C1 segment of cervical spinal cord (tissue), 14 donors: ENCODE measurements around the gene SGPP2.
A peak's percentile ranks its signal among the peaks of the same experiment; 100 is the strongest.

Source experiments
- DNase-seq, 14 donors: peaks; one replicate each; lab custom pipeline; 2025; lab: John Stamatoyannopoulos, UW

Gene SGPP2

DNA sequence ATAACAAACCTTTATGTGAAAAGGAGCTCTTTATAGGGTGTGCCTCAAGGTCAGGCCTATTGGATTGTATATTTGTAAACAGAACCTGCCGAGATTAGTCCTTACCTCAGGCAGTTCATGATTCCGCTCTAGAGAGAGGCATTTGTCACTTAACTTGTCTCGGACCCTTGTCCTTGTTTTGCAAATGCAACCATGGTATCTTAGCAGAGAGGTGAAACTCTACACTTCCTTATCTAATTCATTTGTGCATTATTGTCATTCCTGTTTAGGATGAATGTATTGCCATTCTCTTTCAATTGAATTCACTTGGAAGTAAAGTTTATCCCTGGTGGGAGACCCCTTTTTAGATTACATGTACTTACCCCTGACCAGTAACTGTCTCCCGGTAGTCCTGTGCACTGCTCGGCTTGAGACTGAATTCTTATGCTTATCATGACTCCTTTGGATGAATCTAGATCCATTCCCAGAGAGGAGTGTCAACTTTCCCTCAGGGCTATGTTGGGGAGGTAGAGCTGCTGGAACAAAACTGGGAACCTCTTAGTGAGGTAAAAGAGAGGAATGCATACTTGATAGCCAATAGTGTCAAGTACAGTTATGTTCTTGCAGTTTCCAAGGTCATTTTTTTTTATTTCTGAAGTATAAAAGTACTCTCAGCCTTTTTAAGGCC is 46.6 kb downstream of the SGPP2 start:
- no peak for DNase-seq

DNA sequence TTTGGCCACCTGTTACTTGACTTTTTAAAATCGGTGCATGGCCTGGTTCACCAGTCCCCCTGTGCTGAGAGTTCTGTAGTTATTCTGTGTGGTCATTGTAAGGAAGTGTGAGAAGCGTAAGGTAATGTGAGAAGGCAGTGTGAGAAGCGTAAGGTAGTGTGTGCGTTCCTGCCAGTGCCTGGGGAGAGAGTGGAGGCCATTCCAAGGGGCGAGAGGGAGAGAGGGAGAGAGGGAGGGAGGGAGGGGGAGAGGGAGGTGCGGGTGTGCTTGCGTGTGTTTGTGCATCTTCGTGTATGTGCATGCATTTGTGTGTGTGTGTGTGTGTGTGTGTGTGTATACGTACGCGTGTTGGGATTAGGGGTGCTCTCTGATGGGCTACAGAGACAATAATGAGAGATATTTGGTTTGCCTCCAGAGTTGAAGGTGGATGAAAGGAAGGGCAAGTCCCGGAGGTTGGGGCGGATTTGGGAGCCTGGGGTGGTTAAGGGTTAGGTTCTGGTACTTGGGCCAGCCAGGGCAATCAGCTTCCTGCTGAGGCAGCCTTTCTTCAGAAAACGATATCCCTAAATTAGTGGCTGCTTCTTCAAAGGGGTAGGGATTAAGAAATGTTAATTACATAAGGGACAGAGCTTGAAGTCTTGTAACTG is 53.7 kb downstream of the SGPP2 start:
- DNase-seq, result no peak

DNA sequence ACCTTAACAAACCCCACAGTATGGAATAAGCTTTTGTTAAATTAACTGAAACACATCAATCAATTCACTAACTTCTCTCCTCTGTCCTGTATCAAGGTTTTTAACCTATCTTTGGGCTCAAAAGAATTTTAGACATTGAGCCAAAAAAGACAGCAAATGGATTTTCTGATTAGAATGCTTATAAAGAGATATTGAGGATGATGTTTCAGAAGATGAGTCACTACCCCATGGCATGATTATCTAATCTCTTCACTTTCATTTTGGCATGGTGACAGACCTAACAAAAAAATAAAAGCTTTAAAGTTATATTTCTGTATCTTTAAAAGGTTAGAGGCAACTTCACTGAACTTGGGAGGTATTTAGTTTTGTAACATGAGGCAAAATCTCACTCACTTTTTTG is 55.5 kb downstream of the SGPP2 start:
- DNase-seq, result no peak

DNA sequence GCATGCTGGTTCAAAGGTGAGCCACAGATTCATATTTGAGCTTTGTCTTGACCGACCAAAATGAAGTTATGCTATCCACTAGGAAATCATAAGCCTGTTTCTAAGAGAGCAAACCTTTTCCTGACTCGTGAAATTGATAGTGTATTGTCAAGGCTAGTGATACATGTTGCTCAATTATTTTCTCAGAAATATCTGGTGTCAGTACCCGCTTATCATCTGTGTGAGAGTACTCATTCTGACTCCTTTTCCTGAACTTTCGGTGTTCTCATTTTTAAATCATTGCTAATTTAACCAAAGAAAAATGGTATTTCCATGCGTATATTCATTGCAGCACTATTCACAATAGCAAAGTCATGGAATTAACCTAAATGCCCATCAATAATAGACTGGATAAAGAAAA is 56.2 kb downstream of the SGPP2 start:
- no peak for DNase-seq

DNA sequence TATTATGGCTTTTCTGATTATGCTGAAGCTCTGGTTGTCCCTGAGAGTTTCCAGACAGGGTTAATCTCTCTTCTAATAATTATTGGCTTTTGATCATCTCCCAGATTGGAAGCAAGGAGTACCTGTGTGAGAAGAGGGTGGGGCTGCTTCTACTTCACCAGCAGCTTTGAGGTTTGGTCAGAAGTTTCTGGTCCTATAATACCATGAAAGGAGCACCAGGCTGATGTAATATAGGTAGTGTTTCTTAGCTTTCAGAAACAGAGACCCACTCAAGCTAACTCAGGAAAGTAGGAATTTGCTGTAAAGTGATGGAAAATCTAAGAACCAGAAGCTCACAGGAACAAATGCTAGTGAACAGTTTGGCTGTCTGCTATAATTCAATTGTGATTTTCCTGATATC is 57.6 kb downstream of the SGPP2 start:
- DNase-seq, result no peak

DNA sequence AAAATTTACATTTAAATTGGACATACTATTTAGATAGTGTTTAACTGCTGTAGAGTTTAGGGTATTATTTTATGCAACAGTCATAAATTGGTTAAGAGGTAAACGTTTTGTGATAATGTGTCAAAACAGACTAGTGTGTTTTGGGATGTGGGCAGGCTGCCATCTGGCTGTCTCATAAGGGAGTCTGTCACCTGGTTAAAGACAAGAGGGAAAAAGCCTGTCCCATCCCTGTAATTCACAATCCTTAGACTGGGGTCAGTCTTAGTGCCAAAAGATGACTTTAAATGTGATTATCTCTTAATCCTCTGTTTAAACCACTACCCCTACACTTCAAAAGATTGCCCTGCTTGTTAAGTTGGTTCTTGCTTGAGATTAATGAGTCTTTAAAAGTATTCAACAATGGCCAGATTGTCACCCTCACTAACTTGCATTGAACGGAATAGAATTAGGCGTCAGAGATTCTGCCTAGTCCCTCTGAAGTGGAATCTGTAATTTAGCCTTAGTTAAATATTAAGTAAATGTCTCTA is 59.2 kb downstream of the SGPP2 start:
- DNase-seq, result peak in 1 of 14 donors; percentile 16

DNA sequence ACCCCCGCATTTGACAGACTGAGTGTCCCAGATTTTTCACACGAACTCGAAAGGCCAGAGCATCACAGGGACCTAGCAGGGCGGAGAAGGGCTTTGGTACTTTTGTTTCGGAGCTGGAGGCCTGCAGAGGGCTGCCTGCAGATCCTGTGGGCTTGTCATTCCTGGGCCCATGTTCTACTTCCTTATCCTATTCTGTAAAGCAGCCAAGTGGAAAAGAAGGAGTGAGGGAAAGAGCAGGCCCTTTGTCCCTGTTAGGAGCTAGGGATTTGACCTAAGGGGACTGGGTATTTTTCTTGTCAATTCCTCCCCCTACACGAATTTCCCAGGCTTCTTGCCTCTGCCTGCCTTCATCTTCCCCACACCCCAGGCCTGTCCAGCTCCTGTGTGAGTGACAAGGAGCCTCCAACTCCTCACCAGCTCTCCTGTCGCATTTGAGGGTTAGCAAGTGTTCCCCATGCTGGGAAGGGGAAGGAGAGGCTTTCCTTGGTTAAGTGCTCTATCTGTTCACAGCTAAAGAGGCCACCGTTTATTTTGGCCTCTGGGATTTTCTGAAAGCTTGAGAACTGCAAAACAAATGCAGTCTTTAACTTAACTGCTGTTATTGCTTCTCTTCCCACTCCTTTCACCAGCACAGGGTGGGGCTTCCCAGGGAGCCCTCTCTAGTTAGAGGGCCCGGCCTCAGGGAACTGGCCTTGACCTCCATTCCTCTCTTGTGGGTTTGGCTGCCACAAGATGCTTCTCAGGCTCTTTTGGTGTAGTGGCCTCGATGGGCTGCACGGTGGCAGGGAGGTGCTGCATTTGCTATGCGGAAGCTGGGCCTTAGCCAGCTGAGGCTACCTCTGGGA is 61.2 kb downstream of the SGPP2 start:
- DNase-seq, result no peak

DNA sequence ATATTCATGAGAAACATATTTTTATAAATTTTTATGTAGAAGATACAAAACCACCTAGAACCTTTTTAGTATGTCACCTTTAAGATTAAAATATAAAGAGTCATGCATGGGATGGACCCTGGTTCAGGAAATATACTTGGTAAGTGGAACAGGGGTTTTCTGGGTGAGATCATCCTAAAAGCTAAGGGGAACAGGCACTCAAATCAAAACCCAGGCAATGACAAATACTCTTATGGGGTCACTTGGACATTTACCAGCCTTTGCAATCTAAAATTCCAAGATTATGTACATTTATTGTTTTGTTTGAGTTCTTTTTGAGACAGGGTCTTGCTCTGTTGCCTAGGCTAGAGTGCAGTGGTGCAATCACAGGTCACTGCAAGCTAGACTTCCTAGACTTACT is 65.8 kb downstream of the SGPP2 start:
- no peak for DNase-seq

DNA sequence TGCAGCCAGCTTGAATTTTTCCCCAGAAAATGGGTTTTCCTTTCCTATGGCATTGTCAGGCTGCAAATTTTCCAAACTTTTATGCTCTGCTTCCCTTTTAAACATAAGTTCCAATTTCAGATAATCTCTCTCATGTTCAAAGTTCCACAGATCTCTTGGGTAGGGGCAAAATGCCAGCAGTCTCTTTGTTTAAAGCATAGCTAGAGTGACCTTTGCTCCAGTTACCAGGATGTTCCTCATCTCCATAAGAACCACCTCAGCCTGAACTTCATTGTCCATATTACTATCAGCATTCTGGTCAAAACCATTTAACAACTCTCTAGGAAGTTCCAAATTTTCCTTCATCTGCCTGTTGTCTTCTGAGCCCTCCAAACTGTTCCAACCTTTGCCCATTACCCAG is 68.3 kb downstream of the SGPP2 start:
- DNase-seq, result no peak

DNA sequence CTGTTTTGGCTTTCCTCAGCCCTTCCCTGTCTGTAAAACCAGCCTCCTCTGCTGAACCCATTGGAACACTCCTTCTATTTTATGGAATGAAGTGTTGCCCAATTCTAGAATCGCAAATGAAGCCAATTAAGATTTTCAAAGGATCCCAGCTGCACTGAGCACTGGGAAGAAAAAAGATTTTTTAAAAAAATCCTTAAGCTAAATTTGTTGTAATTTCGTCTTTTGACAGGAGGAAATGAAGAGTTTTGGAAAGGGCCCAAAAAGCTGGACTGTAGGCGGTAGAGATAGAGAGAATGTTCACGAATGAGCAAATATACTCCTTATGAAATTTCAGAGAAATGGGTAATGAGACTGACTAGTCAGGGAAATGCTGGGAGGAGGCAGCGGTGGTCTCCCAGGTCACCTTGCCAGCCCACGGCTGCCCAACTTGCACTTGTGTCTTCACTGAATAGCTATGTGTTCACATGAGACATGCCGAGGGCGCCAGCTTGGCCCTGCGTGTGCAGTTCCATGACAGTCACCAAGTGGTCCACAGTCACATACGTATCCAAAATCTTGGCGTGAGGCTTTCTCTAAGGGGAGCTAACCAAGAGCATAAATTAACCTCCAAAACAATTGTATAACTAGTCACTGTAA is 69.9 kb downstream of the SGPP2 start:
- no peak for DNase-seq

DNA sequence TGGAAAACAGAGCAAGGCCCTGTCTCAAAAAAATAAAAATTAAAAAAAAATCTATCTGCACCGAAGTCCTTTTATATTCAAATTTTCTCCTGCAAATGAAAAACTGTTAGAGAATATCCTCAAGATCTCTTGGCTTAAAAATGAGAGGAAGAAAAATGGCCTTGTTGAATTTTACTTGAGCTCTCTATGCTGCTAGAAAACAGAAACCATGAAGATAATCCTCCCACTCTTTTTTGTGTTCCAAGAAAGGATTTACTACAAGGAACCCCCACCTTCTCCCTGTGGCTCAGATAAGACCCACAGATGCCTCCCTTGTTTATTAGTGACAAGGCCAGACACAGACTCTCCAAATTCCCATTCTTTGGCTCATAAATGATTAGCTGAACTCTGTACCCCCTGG is 71.0 kb downstream of the SGPP2 start:
- no peak for DNase-seq

DNA sequence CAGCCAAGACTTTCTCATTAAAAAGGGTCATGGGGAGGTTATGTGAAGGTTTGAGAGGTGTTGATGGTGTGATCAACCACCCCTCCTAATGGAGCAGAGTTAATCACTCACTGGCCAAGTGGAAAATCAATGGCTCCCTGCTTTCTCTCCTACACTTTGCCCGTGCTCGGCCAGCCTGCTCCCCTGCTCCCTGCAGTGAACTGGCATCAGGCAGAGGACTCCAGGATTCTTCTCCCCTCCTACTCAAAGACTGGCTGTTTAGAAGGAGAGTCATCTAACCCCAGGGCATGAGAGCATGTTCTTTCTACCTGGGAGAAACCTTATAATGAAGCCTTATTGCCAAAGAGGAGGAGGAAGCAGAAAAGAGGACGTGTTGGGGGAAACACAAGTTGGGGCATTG is 74.9 kb downstream of the SGPP2 start:
- no peak for DNase-seq

DNA sequence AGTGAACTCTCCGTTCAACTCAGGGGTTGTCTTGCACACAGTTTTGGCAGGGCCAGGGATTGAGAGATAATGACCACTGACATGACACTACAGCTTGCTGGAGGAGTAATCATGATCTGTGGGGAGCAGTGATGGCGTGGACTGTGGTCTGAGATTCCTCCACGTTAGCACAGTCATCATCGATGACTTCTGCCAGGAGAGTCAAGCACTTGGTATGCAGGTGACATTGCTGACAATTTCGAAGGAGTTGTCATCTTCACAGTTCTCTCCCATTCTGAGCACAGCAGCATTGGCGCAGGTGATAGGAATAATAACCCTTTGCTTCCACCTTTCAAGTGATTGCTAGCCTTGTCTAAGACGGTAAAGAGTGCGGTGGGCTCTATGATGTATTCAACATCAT is 79.8 kb downstream of the SGPP2 start:
- no peak for DNase-seq

DNA sequence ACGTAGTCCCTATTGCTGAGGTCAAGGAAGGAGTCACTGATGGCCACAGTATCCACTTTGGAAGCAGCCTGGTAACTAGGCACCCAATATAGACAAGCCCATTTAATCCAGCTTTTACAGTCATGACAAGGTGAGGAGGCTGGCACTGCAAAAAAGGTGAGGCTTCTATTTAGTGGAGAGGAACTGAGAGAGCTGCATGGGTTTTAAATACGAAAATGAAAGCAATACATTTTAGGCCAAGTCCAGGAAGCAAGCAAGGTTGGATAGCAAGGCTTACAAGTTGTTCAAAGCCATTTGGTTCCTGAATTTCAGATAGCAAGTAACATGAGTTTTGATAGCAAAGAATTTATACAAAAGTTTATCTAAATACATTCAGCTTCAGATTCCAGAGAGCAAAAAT is 80.4 kb downstream of the SGPP2 start:
- DNase-seq, result no peak

DNA sequence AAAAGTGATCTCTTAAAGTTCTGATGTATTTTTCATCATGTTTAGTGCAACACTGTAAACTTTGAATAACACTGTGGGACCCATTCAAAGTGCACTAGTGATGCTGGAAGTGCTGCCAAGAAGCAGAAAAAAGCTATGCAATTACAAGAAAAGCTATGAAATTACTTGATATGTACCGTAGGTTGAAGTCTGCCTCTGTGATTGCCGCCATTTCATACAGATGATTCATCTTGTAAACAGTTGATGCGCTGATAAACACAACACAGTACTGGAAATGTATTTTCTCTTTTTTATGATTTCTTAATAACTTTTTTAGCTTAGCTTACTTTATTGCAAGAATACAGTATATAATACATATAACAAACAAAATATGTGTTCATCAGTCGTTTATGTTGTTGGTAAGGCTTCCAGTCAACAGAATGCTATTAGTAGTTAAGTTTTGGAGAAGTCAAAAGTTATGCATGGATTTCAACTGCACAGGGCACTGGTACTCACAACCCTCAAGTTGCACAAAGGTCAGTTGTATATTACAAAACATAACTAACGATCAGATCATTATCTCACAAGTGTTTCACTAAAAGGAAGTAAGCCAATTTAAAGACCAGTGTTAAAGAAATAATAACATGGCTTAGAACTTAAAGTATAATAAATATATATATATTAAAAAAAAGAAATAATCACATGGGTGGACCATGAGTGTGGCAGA is 82.0 kb downstream of the SGPP2 start:
- no peak for DNase-seq

DNA sequence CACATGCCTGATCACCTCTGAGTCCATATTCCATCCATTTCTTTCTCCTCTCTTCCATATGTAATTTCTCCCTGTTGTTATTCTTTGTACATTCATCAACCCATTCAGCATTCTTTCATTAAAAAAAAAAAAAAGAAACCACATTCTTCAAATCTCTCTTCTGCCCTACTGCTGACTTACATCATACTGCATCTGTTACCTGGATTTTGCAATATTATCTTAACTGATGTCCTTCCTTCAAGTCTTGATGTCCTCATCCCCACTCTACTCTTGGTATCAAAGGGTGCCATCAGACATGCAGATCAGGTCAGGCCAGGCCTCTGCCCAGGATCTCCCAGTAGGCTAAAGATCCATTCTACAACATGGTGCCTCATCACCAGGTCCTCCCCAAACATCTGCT is 90.6 kb downstream of the SGPP2 start:
- no peak for DNase-seq

DNA sequence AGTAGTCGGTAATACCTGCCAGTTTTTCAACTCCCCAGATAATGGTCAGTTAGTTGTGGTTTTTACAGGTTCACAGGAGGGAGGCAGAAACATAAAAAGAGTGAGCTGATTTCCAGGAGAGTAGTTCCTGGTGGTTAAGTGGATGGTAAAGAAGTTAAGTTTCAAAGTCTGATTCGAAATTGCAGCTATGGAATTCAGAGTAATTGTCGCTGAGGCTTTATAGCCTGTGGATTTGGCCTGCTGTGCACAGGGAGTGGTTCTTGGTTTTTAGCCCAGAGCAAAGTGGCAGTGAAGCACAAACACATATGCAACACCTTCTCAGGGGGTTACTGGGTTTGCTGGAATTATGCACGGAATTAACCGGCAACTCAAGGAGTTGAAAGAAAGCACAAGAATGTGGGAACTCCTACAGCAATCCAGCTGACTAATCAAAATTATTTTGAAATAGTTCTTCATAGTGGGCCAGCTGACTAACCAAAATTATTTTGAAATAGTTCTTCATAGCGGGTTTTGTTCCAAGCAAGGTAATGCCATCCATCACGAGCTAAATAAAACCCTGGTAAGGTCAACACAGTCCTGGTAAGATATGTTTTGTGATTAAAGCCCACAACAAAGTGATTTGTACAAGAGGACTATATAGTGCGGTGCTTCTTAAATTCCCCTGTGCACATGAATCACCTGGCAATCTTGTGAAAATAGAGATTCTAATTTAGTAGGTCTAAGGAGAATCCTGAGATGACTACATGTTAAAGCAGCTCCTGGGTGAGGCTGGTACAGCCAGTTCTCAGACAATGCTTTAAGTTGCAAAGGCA is 94.4 kb downstream of the SGPP2 start:
- DNase-seq, result no peak

DNA sequence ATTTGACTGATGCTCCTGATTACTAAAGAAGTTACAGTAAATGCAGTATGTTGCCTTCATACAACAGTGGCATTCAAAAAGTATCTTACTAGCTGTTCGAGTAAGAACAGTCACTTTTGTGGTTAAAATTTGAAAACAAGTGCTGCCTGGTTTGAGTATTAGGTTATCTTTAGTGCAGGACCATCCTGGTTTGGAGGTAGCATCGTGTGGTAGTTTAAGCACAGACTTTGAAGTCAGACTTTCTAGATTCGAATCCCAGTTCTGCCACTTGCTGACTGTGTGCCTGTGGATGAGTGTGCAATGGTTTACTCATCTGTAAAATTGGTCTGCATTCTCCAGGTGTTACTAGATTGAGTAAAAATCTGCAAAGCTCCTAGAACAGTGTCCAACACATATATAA is 96.8 kb downstream of the SGPP2 start:
- no peak for DNase-seq

DNA sequence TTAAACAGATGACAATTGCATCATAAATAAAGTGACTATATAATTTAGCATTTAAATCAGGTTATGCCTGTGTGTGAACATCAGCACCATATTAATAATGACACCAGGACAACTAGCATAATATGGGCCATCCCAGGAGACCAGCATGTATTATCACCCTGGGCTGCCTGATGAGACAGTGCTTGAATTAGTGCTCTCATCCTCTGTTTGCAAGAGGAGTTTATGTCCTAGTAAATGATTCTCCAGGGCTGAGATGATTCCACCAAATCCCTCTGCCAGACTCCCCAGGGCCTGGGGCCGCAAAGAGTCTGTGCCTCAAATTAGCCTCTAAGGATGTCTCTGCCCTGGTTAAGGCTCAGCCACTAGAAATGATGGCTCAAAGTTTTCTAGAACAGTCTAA is 97.7 kb downstream of the SGPP2 start:
- no peak for DNase-seq

DNA sequence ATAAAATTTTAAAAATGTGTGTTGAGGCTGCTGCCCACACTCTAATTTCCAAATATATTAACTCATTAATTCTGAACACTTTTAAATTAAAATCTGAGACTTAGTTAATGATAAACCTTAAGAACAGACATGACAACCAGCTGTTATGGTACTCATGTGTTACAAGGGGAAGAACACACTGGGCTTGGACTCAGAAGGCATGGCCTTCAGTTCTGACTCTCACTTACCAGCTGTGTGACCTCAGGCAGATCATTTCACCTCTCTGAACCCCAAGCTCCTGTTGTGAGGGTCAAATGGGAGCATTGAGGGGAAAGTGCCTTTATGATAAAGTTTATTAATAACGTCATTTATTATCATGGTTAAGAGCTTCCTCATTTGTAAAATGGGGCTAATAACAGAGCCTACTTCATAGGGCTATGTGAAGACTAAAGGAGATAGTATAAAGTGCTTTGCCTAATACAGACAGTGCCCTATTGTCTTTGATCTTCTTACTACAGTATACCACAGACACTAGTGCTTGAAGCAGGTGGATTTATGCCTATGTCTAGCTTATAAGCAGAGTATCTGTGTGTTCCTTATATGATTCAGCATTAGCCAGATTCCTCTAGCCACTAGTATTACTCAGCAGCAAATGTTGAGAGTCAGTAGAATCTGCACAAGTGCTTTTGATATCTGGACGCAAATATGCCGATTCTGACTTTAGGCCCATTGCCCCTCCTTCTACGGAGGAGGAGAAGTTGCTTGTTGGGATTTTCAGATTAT is 99.6 kb downstream of the SGPP2 start:
- no peak for DNase-seq
